HepG2 (cell line): ENCODE results near the gene YEATS2.

Source experiments
- ESRRA ChIP-seq: sonication (generic); formaldehyde crosslinking; IDR thresholded peaks from 2 replicates; pipeline ENCODE4 v1.5.1; 2020; ENCODE audit warnings: mild to moderate bottlenecking, low read depth, missing genetic modification reagents
- NPAS2 ChIP-seq: sonication (generic); formaldehyde crosslinking; IDR thresholded peaks from 2 replicates; pipeline ENCODE4 v1.8.0; 2022; ENCODE audit warnings: mild to moderate bottlenecking, missing genetic modification reagents, borderline replicate concordance
- POGZ ChIP-seq: sonication (generic); formaldehyde crosslinking; IDR thresholded peaks from 2 replicates; pipeline ENCODE4 v1.4.0; 2020; ENCODE audit warnings: mild to moderate bottlenecking, missing genetic modification reagents
- TF ChIP-seq, protein P1 (sequence below): sonication (generic); formaldehyde crosslinking; IDR thresholded peaks from 2 replicates; pipeline ENCODE4 v1.5.1; 2020; ENCODE audit warnings: missing genetic modification reagents, mild to moderate bottlenecking, borderline replicate concordance

- TF ChIP-seq POGZ (CRISPR knock-in tag) (no peak), NPAS2 (CRISPR knock-in tag) (no peak), ESRRA (CRISPR knock-in tag) (no peak)
- TF ChIP-seq, protein P1, sequence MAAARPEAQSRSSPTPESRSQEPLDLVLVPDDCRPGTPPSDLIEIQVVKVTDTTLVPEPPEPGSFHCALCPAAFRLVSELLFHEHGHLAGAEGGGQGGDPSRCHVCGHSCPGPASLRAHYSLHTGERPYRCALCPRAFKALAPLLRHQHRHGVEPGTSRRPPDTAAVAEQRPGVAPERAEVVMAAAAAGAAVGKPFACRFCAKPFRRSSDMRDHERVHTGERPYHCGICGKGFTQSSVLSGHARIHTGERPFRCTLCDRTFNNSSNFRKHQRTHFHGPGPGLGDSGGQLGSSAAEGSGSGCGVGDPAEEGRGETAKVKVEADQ (CRISPR knock-in tag) = no peak
These were observed 96.9 kb downstream of the YEATS2 start for GRCh38 chr3:183794452-183794851.
